GM15510 (cell line): ENCODE measurements around the gene RPS6KA4.

Experiments
- POLR2A ChIP-seq: IDR thresholded peaks from 3 replicates; pipeline ENCODE4 v1.6.1; 2011; ENCODE audit warnings: borderline replicate concordance; ENCODE audit not compliant: insufficient read length; ENCODE audit errors: extremely low read depth

The RPS6KA4 gene

DNA sequence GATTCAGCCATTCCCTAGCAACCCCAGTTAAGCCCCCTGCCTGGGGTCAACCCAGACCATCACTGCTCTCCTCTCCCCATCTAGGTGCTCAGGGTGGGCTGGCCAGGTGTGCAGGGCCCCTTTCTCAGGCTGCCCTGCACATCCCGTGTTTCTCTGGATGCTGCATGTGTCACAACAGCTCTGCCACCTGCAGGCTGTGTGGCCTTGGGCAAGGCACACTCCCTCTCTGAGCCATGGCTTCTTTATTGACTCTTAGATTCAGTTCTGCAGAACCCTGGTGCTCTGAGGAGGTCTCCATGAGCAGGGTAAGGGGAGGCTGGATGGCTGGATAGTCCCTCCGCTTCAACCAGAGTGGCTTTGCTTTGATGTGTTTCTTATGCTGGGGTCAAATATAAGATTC is 24.6 kb downstream of the RPS6KA4 start:
- TF ChIP-seq POLR2A = no peak

DNA sequence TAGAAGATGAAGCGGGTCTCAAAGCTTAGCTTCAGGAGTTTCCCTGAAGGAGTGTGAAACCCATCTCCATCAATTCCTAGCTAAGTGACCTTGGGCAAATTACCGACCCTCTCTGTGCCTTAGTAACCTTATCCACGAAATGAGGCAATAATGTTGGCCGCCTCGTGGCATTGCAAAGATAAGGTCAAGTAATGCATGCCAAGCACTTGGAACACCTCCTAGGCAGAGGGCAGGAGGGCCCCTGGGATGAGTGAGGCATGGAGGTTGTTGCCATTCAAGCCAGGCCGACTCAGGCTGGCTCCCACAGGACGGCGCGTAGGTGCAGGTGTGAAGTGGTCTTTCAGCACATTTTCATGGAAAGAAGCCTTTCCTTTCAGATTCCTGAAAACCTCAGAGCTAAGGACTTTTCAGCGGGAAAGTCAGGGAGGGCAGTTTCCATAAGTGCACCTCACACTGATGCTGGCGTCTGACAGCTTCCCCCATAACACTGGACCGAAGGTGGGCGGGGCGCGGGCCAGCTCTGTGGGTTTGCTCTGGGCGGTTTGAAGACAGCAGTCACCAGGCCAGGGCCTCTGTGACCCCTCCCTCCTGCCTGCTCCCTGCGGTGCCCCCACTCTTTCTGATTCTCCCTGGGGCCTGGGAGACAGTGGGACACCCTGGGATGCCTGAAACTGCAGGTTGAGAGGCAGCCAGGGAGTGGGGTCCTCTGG is 25.2 kb downstream of the RPS6KA4 start:
- TF ChIP-seq POLR2A = no peak

GRCh38 chr11:64384981-64385944 is 26.3 kb downstream of the RPS6KA4 start:
- TF ChIP-seq POLR2A = no peak

GRCh38 chr11:64385945-64386704 is 27.2 kb downstream of the RPS6KA4 start:
- no peak for TF ChIP-seq POLR2A

DNA sequence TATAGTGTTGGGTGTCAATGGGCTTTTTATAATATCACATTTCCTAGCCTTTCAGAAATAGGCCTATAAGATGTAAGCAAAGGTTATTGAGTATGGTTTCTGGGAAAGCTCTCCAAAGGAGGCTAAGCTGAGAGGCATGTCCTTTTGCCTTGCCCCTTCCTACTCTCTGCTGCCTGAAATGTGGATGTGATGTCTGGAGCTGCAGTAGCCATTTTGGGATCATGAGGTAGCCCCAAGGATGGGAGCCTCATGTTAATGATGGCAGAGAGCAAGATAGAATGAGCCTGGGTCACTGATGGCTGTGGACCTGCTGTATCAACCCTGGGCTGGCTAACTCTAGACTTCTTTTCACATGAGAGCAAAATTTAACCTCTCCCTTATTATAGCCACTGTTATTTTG is 29.0 kb downstream of the RPS6KA4 start:
- TF ChIP-seq POLR2A = no peak

GRCh38 chr11:64388894-64389293 is 29.9 kb downstream of the RPS6KA4 start:
- TF ChIP-seq POLR2A = no peak

DNA sequence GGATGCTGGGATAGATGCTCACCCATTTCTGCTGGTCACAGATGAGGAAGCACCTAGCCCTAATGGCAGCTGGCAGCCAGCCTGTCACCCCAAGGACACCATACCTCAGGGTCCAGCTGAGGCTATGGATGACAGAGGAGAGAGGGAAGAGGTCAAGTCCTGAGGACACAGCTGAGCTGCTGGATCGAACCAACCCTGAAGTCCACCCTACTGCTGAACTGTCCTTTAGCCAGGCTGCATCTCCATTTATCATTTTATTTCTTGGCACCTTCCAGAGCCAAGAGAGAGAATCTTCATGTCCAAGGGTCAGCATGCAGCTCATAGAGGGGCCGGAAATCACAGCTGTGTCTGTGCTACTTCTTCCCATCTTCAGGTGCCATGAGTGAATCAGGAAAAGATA is 30.9 kb downstream of the RPS6KA4 start:
- no peak for TF ChIP-seq POLR2A

DNA sequence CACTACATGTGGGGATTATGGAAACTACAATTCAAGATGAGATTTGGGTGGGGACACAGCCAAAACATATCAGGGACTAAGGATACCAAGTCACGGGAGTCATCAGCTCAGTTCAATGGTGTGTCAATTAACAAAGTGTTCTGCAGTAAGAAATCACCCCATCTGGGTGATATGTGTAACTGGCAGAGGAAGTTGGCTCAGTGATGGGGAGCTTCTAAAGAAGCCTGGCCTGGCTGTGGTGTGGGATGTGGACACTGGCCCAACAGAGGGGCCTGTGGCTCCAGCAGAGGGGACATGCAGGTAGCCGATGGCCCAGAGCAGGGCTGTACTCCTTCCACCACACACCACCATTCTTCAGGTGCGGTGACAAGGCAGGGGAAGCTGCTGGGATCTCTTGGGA is 31.6 kb downstream of the RPS6KA4 start:
- no peak for TF ChIP-seq POLR2A

GRCh38 chr11:64391839-64392238 is 32.9 kb downstream of the RPS6KA4 start:
- no peak for TF ChIP-seq POLR2A

DNA sequence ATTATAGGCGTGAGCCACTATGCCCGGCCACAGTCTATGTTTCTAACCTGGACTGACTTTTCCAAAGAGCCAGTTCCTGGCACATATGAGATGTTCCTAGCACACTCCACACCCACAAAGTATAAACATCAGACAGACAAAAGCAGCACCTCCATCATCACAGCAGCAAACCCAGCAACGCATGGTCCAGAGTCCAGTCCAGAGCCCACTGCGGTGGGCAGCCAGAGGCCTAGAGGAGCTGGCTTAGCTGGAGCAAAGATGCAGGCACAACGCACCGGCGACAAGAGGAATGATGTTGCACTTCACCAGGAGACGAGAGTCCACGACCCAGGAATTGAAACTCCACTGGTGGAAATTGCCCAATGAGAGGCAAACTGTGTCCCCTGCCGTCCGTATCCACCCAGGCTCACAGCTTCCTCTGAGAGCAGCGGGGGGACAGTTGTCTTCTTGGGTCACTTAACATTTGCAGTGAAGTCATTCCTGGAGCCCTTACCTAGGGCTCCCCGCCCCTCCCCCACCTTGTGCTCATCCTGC is 36.6 kb downstream of the RPS6KA4 start:
- no peak for TF ChIP-seq POLR2A

DNA sequence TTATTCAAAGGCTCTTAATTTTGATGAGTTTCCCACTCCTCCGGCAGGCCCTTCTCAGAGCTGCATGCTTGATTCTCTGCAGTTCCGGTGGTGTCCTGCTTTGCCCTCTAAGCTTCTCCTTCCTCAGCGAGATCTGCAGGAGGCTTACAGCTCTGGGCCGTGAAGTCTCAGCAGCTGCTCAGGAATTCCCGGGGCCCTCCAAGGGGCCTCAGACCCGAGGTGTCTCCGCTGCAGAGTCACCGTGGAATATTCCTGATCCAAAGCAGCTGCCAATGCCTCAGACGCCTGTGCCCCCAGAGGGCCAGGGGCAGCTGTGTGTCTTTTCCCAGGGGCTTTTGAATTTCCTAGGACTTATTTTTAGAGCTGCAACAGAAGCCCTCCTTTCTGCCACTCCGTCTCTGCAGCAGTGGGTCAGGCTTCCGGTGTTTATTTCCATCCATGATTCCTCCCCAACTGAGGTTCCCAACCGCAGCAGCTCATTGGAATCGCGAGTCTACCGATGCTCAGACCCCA is 37.2 kb downstream of the RPS6KA4 start:
- TF ChIP-seq POLR2A = no peak

DNA sequence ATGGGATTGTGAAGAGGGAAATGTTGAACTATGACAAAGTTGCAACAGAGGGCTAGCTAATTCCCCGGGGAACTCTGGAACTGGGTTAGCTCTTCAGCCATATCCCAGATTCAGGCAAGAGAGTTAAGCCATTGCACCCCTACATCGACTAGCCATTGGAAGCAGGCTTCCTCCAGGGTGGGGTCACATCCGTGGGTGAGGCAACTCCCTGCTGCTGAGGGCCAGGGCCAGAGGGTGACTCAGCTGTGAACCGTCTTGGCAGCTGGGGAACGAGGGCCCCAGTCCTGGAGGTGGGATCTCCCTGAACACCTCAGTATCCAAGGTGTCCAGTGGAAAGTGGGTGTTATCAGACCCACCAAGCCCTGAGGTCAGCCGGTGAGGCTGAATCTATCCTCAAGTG is 41.1 kb downstream of the RPS6KA4 start:
- TF ChIP-seq POLR2A = no peak

- no peak for TF ChIP-seq POLR2A
Observed at GRCh38 chr11:64400667-64401066, 41.7 kb downstream of the RPS6KA4 start.

GRCh38 chr11:64401775-64402174 is 42.8 kb downstream of the RPS6KA4 start:
- no peak for TF ChIP-seq POLR2A

- TF ChIP-seq POLR2A = no peak
Observed at GRCh38 chr11:64403106-64403505, 44.1 kb downstream of the RPS6KA4 start.

- TF ChIP-seq POLR2A = no peak
Observed at GRCh38 chr11:64406221-64406946, 47.4 kb downstream of the RPS6KA4 start.
